ENCODE measurements around the gene USP1.

DNA sequence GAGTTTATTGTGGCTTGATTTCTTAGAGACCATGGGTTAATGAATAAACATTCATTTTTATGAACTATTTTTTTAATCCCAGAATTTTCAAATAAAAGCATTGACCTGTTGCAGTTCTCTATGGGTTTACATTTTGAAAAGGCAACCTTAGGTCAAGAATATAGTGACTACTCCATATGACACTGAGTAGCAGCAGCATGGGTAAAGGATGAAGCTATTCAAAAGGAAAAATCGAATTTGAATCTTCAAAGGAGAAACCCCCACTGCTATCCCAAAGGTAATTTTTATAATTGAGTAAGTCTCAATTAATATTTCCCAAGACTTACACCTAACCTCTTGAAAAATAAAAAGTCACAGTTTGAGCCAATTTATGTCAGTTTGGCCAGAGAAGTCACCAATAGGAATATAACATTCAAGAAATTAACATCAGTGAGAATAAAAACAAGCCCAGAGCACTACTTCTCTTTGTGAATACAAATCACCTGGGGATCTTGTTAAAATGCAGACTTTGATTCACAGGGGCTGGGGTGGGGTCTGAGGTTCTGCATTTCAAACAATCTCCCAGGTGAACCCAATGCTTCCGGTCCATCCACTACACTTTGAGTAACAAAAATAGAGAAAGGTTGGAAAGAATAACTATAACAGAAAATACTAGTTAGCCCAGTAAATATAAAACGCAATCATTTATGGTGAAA is 39.8 kb downstream of the USP1 start:
- TF ChIP-seq, protein P1, sequence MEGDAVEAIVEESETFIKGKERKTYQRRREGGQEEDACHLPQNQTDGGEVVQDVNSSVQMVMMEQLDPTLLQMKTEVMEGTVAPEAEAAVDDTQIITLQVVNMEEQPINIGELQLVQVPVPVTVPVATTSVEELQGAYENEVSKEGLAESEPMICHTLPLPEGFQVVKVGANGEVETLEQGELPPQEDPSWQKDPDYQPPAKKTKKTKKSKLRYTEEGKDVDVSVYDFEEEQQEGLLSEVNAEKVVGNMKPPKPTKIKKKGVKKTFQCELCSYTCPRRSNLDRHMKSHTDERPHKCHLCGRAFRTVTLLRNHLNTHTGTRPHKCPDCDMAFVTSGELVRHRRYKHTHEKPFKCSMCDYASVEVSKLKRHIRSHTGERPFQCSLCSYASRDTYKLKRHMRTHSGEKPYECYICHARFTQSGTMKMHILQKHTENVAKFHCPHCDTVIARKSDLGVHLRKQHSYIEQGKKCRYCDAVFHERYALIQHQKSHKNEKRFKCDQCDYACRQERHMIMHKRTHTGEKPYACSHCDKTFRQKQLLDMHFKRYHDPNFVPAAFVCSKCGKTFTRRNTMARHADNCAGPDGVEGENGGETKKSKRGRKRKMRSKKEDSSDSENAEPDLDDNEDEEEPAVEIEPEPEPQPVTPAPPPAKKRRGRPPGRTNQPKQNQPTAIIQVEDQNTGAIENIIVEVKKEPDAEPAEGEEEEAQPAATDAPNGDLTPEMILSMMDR (optimal IDR thresholded peaks at IDR 0.05 in 1 of 3, IDR thresholded peaks at IDR 0.05 in 1 of 3, conservative IDR thresholded peaks at IDR 0.05 in 1 of 3; ENCODE audit: extremely low read depth in 1 of 3, insufficient read depth in 2 of 3, low read length in 3 of 3), result no peak
- no peak for TF ChIP-seq EZH2 (IDR thresholded peaks at IDR 0.05; ENCODE audit: low read length)
